HepG2 (cell line): ENCODE measurements around the gene MAPK13. TPM values are rescaled to one million over a fixed set of nuclear protein-coding genes. Genes with fewer than 3 reads are reported as not detected.
A peak's percentile ranks its signal among the peaks of the same experiment; 100 is the strongest.

Experiments used
- AFF4 ChIP-seq: sonication (generic); formaldehyde crosslinking; IDR thresholded peaks from 2 replicates; pipeline ENCODE4 v1.4.0; 2020; ENCODE audit warnings: missing genetic modification reagents
- ATF7-NPFF ChIP-seq: sonication (generic); formaldehyde crosslinking; IDR thresholded peaks from 2 replicates; pipeline ENCODE4 v1.8.1; 2023; ENCODE audit warnings: mild to moderate bottlenecking, low read depth, missing genetic modification reagents, moderate library complexity
- CHD2 ChIP-seq: IDR thresholded peaks from 2 replicates; pipeline ENCODE4 v1.6.1; 2011; ENCODE audit warnings: low read depth, low read length, improper control_type of control experiment
- KDM4B ChIP-seq: sonication (generic); formaldehyde crosslinking; IDR thresholded peaks from 2 replicates; pipeline ENCODE4 v1.4.0; 2020; ENCODE audit warnings: missing genetic modification reagents
- KMT2A ChIP-seq: sonication (generic); formaldehyde crosslinking; IDR thresholded peaks from 2 replicates; pipeline ENCODE4 v1.4.0; 2020; ENCODE audit warnings: missing genetic modification reagents
- MTA3 ChIP-seq: sonication (generic); formaldehyde crosslinking; IDR thresholded peaks from 2 replicates; pipeline ENCODE4 v1.4.0; 2020; ENCODE audit warnings: missing genetic modification reagents
- PAX8 ChIP-seq: sonication (generic); formaldehyde crosslinking; IDR thresholded peaks from 2 replicates; pipeline ENCODE4 v1.8.0; 2022; ENCODE audit warnings: mild to moderate bottlenecking, missing genetic modification reagents, borderline replicate concordance
- POGK ChIP-seq: sonication (generic); formaldehyde crosslinking; conservative IDR thresholded peaks from 2 replicates; pipeline ENCODE4 v1.8.0; 2022; ENCODE audit warnings: mild to moderate bottlenecking, moderate library complexity, missing genetic modification reagents
- SATB2 ChIP-seq: sonication (generic); formaldehyde crosslinking; IDR thresholded peaks from 2 replicates; pipeline ENCODE4 v1.5.0; 2020; ENCODE audit warnings: missing genetic modification reagents
- SOX5 ChIP-seq: IDR thresholded peaks from 2 replicates; pipeline ENCODE4 v1.6.1; 2016; ENCODE audit warnings: borderline replicate concordance
- ZBTB39 ChIP-seq: sonication (generic); formaldehyde crosslinking; IDR thresholded peaks from 2 replicates; pipeline ENCODE4 v1.5.0; 2020; ENCODE audit warnings: missing genetic modification reagents
- ZNF263 ChIP-seq: sonication (generic); formaldehyde crosslinking; IDR thresholded peaks from 2 replicates; pipeline ENCODE4 v1.4.0; 2020; ENCODE audit warnings: missing genetic modification reagents
- ZNF280D ChIP-seq: sonication (generic); formaldehyde crosslinking; IDR thresholded peaks from 2 replicates; pipeline ENCODE4 v1.5.1; 2020; ENCODE audit warnings: mild to moderate bottlenecking, missing genetic modification reagents
- ZNF329 ChIP-seq: sonication (generic); formaldehyde crosslinking; IDR thresholded peaks from 2 replicates; pipeline ENCODE4 v1.9.0; 2021; ENCODE audit warnings: low read depth, mild to moderate bottlenecking, missing genetic modification reagents
- ZNF337 ChIP-seq: sonication (generic); formaldehyde crosslinking; IDR thresholded peaks from 2 replicates; pipeline ENCODE4 v1.5.1; 2020; ENCODE audit warnings: missing genetic modification reagents, low read depth, mild to moderate bottlenecking, borderline replicate concordance
- ZNF501 ChIP-seq: sonication (generic); formaldehyde crosslinking; IDR thresholded peaks from 2 replicates; pipeline ENCODE4 v1.5.1; 2020; ENCODE audit warnings: mild to moderate bottlenecking, moderate library complexity, missing genetic modification reagents
- ZNF737 ChIP-seq: sonication (generic); formaldehyde crosslinking; IDR thresholded peaks from 2 replicates; pipeline ENCODE4 v1.5.0; 2020; ENCODE audit warnings: missing genetic modification reagents, mild to moderate bottlenecking, borderline replicate concordance
- ZNF879 ChIP-seq: sonication (generic); formaldehyde crosslinking; IDR thresholded peaks from 2 replicates; pipeline ENCODE4 v1.8.1; 2023; ENCODE audit warnings: missing genetic modification reagents
- polyA plus RNA-seq, 8 experiments: library from polyadenylated mRNA; depleted of rRNA in 3 of 8; stranded (reverse) in 7 of 8; unstranded in 1 of 8; fragments of >200 nt; fragmentation: Illumina TruSeq in 4 of 8; extraction: Trizol in 4 of 8; gene quantifications; 2 replicates each; pipeline versions ENCODE4 v1.2.1 to v1.2.3, GENCODE V29; 2011 to 2016; ENCODE audit warnings: low read depth in 4 of 8, missing spikeins in 1 of 8, mixed read lengths in 1 of 8; ENCODE audit not compliant: insufficient read depth in 1 of 8
- total RNA-seq, 5 experiments: library from RNA; depleted of rRNA; stranded (reverse); fragments of >200 nt; fragmentation: Illumina TruSeq; extraction: Trizol; gene quantifications; 2 replicates each; pipeline ENCODE4 v1.2.3, GENCODE V29; 2016; ENCODE audit warnings: low read depth in 1 of 5

The MAPK13 gene
- total and polyA plus RNA-seq, 2 of the 13 experiments (the other 11 are each of a cell fraction or from before 2014, with no cell fraction given) = 12.7 to 43.4 TPM

GRCh38 chr6:36130667-36131510 lies 576 bp downstream of the MAPK13 start (continued):
- TF ChIP-seq ZNF280D (peak; percentile 96), ZNF337 (no peak), POGK (peak; percentile 54), SOX5 (CRISPR knock-in tag) (no peak), ZNF329 (CRISPR knock-in tag) (no peak), AFF4 (no peak), KMT2A (CRISPR knock-in tag) (peak; percentile 29), ZNF879 (CRISPR knock-in tag) (peak; percentile 67; the same call in 1 of the 2 replicates), ZNF501 (CRISPR knock-in tag) (peak; percentile 86), PAX8 (peak; percentile 93; the same call in 1 of the 2 replicates), ZBTB39 (CRISPR knock-in tag) (no peak), CHD2 (no peak), ATF7-NPFF (CRISPR knock-in tag) (peak; percentile 81), ZNF737 (CRISPR knock-in tag) (no peak; the same call in 1 of the 2 replicates), SATB2 (CRISPR knock-in tag) (no peak), ZNF263 (CRISPR knock-in tag) (no peak), MTA3 (no peak), KDM4B (CRISPR knock-in tag) (no peak; the same call in none of the 2 replicates)
